HepG2 (cell line): Measurements from ENCODE around the gene PLAC9. TPM values are rescaled to one million over a fixed set of nuclear protein-coding genes. Genes with fewer than 3 reads are reported as not detected.
A peak's percentile ranks its signal among the peaks of the same experiment; 100 is the strongest.

ENCODE experiments used
- ATAC-seq: fragments of 200-7000 bp; cut with Tn5 transposase; 3 replicates; pipeline ENCODE4 v1.9.1; 2020; ENCODE audit warnings: mild to moderate bottlenecking, moderate library complexity
- BruUV-seq: library from RNA; stranded (reverse); fragments of 400-500 nt; replicated peaks from 2 replicates; lab custom pipeline; 2021; lab: Mats Ljungman, UMichigan
- CTCF ChIA-PET: fragments of 300-600 bp; formaldehyde crosslinking; extraction: SDS; loops from one replicate; lab custom pipeline; 2021; ENCODE audit warnings: low total read pairs, inconsistent platforms, low intra/inter-chr PET ratio; lab: Yijun Ruan, JAX
- POLR2A ChIA-PET: fragments of 350-600 bp; sonication (Branson Sonifier 250); formaldehyde crosslinking; loops from one replicate; lab custom pipeline; 2020; ENCODE audit warnings: antibody characterized with exemption, inconsistent platforms; lab: Yijun Ruan, JAX
- DNase-seq: peaks from one replicate; pipeline ENCODE4 v3.0.0-alpha.2; 2015; ENCODE audit warnings: low spot score
- FAIRE-seq: peaks from 3 replicates; lab custom pipeline; 2011; peaks lifted over from hg19 to GRCh38; lab: Jason Lieb, UNC
- H2AFZ ChIP-seq: one replicate; pipeline ENCODE4 v1.6.1; 2011; ENCODE audit warnings: low read length, inconsistent platforms
- H3K27ac ChIP-seq: fragments of 300-600 bp; 3 replicates; pipeline ENCODE4 v1.8.0; 2011; ENCODE audit warnings: mixed run types, mild to moderate bottlenecking, mixed read lengths, low read length, inconsistent platforms; ENCODE audit not compliant: insufficient read depth; ENCODE audit errors: extremely low read length
- H3K27me3 ChIP-seq, 2 experiments: fragments of 200-600 bp in 1 of 2; 2 replicates in 1 of 2; 3 replicates in 1 of 2; pipeline versions ENCODE4 v1.6.0 to v1.8.0; 2011; ENCODE audit warnings: low read length in 2 of 2, mild to moderate bottlenecking in 2 of 2, moderate library complexity in 2 of 2, inconsistent platforms in 1 of 2; ENCODE audit not compliant: insufficient read depth in 2 of 2, control insufficient read depth in 1 of 2
- H3K36me3 ChIP-seq, 2 experiments: fragments of 200-600 bp in 1 of 2; replicated peaks in 1 of 2; 2 replicates in 1 of 2; 3 replicates in 1 of 2; pipeline versions ENCODE4 v1.5.1 to v1.8.0; 2011; ENCODE audit warnings: low read length in 2 of 2, inconsistent platforms in 1 of 2; ENCODE audit not compliant: insufficient read depth in 2 of 2, control insufficient read depth in 1 of 2
- H3K4me1 ChIP-seq: 2 replicates; pipeline ENCODE4 v1.5.1; 2012; ENCODE audit warnings: low read length, inconsistent platforms; ENCODE audit not compliant: insufficient read depth
- H3K4me2 ChIP-seq: 2 replicates; pipeline ENCODE4 v1.6.0; 2011; ENCODE audit warnings: low read depth, low read length, inconsistent platforms
- H3K4me3 ChIP-seq, 3 experiments: fragments of 200-600 bp in 1 of 3; sonication (generic), shearing (Covaris generic) in 1 of 3; replicated peaks in 1 of 3; 2 replicates each; pipeline ENCODE4 v1.5.1; 2011 to 2016; ENCODE audit warnings: low read length in 3 of 3, inconsistent platforms in 2 of 3, low read depth in 2 of 3, mild to moderate bottlenecking in 2 of 3, control low read depth in 1 of 3, mixed read lengths in 1 of 3; ENCODE audit not compliant: insufficient read depth in 1 of 3
- H3K79me2 ChIP-seq: one replicate; pipeline ENCODE4 v1.6.1; 2011; ENCODE audit warnings: low read length, inconsistent platforms; ENCODE audit not compliant: insufficient read depth
- H3K9ac ChIP-seq: 2 replicates; pipeline ENCODE4 v1.6.0; 2011; ENCODE audit warnings: mild to moderate bottlenecking, low read depth, low read length, inconsistent platforms; ENCODE audit not compliant: insufficient read depth
- H3K9me3 ChIP-seq: 2 replicates; pipeline ENCODE4 v1.5.1; 2012; ENCODE audit warnings: mild to moderate bottlenecking, low read length
- H4K20me1 ChIP-seq: 2 replicates; pipeline ENCODE4 v1.6.0; 2011; ENCODE audit warnings: inconsistent platforms, mild to moderate bottlenecking, low read length, moderate library complexity; ENCODE audit not compliant: insufficient read depth
- CEBPB ChIP-seq: IDR thresholded peaks from 2 replicates; pipeline ENCODE4 v1.6.1; 2011; ENCODE audit warnings: low read depth, low read length, improper control_type of control experiment, borderline replicate concordance
- CENPT ChIP-seq: sonication (generic); formaldehyde crosslinking; IDR thresholded peaks from 2 replicates; pipeline ENCODE4 v1.8.0; 2022; ENCODE audit warnings: low read depth, mild to moderate bottlenecking, moderate library complexity, missing genetic modification reagents
- CHD4 ChIP-seq: fragments of 200-600 bp; sonication (generic); IDR thresholded peaks from 2 replicates; pipeline ENCODE4 v1.7.0; 2017; ENCODE audit warnings: mild to moderate bottlenecking, low read length, borderline replicate concordance
- GATAD2A ChIP-seq: IDR thresholded peaks from 2 replicates; pipeline ENCODE4 v1.6.1; 2016
- HNF4G ChIP-seq, 2 experiments: sonication (generic) in 1 of 2; formaldehyde crosslinking in 1 of 2; IDR thresholded peaks; 2 replicates each; pipeline versions ENCODE4 v1.4.0 to v1.6.1; 2011 to 2020; ENCODE audit warnings: borderline replicate concordance in 2 of 2, low read depth in 2 of 2, mild to moderate bottlenecking in 2 of 2, low read length in 1 of 2, missing genetic modification reagents in 1 of 2, moderate library complexity in 1 of 2
- ISL2 ChIP-seq: sonication (generic); formaldehyde crosslinking; IDR thresholded peaks from 2 replicates; pipeline ENCODE4 v1.5.0; 2020; ENCODE audit warnings: missing genetic modification reagents
- MED1 ChIP-seq: sonication (generic); formaldehyde crosslinking; IDR thresholded peaks from 2 replicates; pipeline ENCODE4 v1.4.0; 2020; ENCODE audit warnings: missing genetic modification reagents
- NCOA2 ChIP-seq: sonication (generic); formaldehyde crosslinking; IDR thresholded peaks from 2 replicates; pipeline ENCODE4 v1.8.0; 2022; ENCODE audit warnings: inconsistent platforms
- NR2F6 ChIP-seq, 2 experiments: IDR thresholded peaks; 2 replicates each; pipeline ENCODE4 v1.6.1; 2016; ENCODE audit warnings: antibody characterized with exemption in 1 of 2, mild to moderate bottlenecking in 1 of 2
- PITX1 ChIP-seq: sonication (generic); formaldehyde crosslinking; IDR thresholded peaks from 2 replicates; pipeline ENCODE4 v1.5.1; 2020; ENCODE audit warnings: mild to moderate bottlenecking, missing genetic modification reagents
- PPARG ChIP-seq: conservative IDR thresholded peaks from 2 replicates; pipeline ENCODE4 v1.6.1; 2016; ENCODE audit warnings: missing biosample characterization, missing genetic modification reagents
- RELA ChIP-seq: sonication (generic); formaldehyde crosslinking; IDR thresholded peaks from 2 replicates; pipeline ENCODE4 v1.4.0; 2020; ENCODE audit warnings: missing genetic modification reagents
- SOX5 ChIP-seq: IDR thresholded peaks from 2 replicates; pipeline ENCODE4 v1.6.1; 2016; ENCODE audit warnings: borderline replicate concordance
- TBX2 ChIP-seq: sonication (generic); formaldehyde crosslinking; IDR thresholded peaks from 2 replicates; pipeline ENCODE4 v1.5.0; 2020; ENCODE audit warnings: missing genetic modification reagents, mild to moderate bottlenecking, borderline replicate concordance
- ZNF235 ChIP-seq: sonication (generic); formaldehyde crosslinking; IDR thresholded peaks from 2 replicates; pipeline ENCODE4 v1.8.1; 2023; ENCODE audit warnings: mild to moderate bottlenecking, missing genetic modification reagents, borderline replicate concordance
- WGBS: methylation state at CpG from one replicate; pipeline ENCODE4 v1.1.6; 2017; ENCODE audit warnings: low lambda C conversion rate; 5-methylcytosine and 5-hydroxymethylcytosine counted together
- in situ Hi-C: cut with HindIII; loops from 2 replicates; pipeline ENCODE4 v1.10.0; 2017; ENCODE audit warnings: low pct_unique_long_range_greater_than_20kb; ENCODE audit not compliant: extremely low pct_ligation_motif_present
- intact Hi-C: fragments of 100-400 bp; cut with micrococcal nuclease; formaldehyde crosslinking; loops from one replicate; pipeline ENCODE4 v1.10.0; 2022; ENCODE audit not compliant: unreplicated experiment
- polyA plus RNA-seq, 8 experiments: library from polyadenylated mRNA; depleted of rRNA in 3 of 8; stranded (reverse) in 7 of 8; unstranded in 1 of 8; fragments of >200 nt; fragmentation: Illumina TruSeq in 4 of 8; extraction: Trizol in 4 of 8; gene quantifications; 2 replicates each; pipeline versions ENCODE4 v1.2.1 to v1.2.3, GENCODE V29; 2011 to 2016; ENCODE audit warnings: low read depth in 4 of 8, missing spikeins in 1 of 8, mixed read lengths in 1 of 8; ENCODE audit not compliant: insufficient read depth in 1 of 8
- total RNA-seq, 5 experiments: library from RNA; depleted of rRNA; stranded (reverse); fragments of >200 nt; fragmentation: Illumina TruSeq; extraction: Trizol; gene quantifications; 2 replicates each; pipeline ENCODE4 v1.2.3, GENCODE V29; 2016; ENCODE audit warnings: low read depth in 1 of 5
- TF ChIP-seq, protein P1 (sequence below): sonication (generic); formaldehyde crosslinking; IDR thresholded peaks from 2 replicates; pipeline ENCODE4 v1.8.0; 2022; ENCODE audit warnings: missing genetic modification reagents, mild to moderate bottlenecking, borderline replicate concordance
- TF ChIP-seq, protein P2 (sequence below): IDR thresholded peaks from 2 replicates; pipeline ENCODE4 v1.6.1; 2016; ENCODE audit warnings: low read depth, missing genetic modification reagents, missing compliant biosample characterization

The PLAC9 gene
- total and polyA plus RNA-seq, 2 of the 13 experiments (the other 11 are each of a cell fraction or from before 2014, with no cell fraction given), result not detected

DNA sequence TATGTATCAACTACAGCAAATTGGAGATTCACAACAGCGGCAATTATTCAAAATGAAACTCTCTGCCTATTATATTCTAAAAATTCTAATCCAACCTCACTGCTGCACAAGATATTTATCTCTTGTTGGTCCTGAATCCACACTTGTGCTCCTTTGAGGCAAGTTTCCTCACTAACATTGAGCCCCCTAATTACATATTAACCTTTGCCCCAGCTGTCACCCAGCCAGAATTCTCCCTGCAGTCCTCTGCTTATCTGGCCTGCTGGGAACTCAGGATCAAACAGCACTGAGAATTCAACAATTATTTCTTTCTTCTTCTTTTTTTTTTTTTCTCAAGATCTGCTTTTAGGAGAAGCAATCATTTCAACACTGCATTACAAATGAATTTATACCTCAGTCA lies 21.5 kb upstream of the PLAC9 start:
- ATAC-seq (peak; percentile 67), DNase-seq (peak; percentile 81), FAIRE-seq (peak; percentile 36)
- in situ Hi-C loops (no loop called here), intact Hi-C loops (loop anchor here (2.0 kb wide), 1 partner anchor 32 kb away; the partner anchor contains the start of gene TMEM254)
- Histone ChIP-seq H3K9ac (peak overlapping the region; percentile 59), H2AFZ (no peak overlapping the region), H3K4me1 (peaks cover 39% of the 10 kb centered on the region), H3K4me2 (peak overlapping the region; percentile 88), H3K4me3 (peak overlapping the region; percentile 50 to 68 (median 54)), H3K27ac (peak overlapping the region; percentile 65), H3K36me3 (no peaks in the 10 kb centered on the region), H3K79me2 (no peaks in the 10 kb centered on the region), H4K20me1 (no peaks in the 10 kb centered on the region), H3K9me3 (no peaks in the 10 kb centered on the region), H3K27me3 (no peaks in the 10 kb centered on the region)
- no TSS peak for BruUV-seq
- CTCF ChIA-PET, result no interaction called here
- POLR2A ChIA-PET, result interaction anchor here (1.1 to 1.7 kb wide), 3 partner anchors 32 to 387 kb away, joined by 3 to 11 read pairs (median 5); partner anchors contain the start of gene ANXA11
- 18% methylated on average over 1 of the region's 1 CpG for WGBS
- TF ChIP-seq PPARG, result peak; percentile 95
- 0 out of 2 replicates have a peak, but pooled peaks have one; percentile 22 for TF ChIP-seq SOX5
- TF ChIP-seq HNF4G (IDR thresholded peaks at IDR 0.05; ENCODE audit: borderline replicate concordance, low read depth, low read length), result peak; percentile 21; the same call in 1 of the 2 replicates
- no peak for TF ChIP-seq HNF4G (CRISPR knock-in tag; IDR thresholded peaks at IDR 0.05; ENCODE audit: borderline replicate concordance, low read depth)
- peak; percentile 35; the same call in 1 of the 2 replicates for TF ChIP-seq TBX2 (CRISPR knock-in tag)
- TF ChIP-seq ISL2 (CRISPR knock-in tag), result peak; percentile 41; the same call in 1 of the 2 replicates
- no peak for TF ChIP-seq ZNF235
- TF ChIP-seq CEBPB, result no peak
- no peak for TF ChIP-seq RELA (CRISPR knock-in tag)
- TF ChIP-seq CENPT (CRISPR knock-in tag), result no peak
- TF ChIP-seq NR2F6 (IDR thresholded peaks at IDR 0.05), result peak; percentile 71
- peak; percentile 64 for TF ChIP-seq NR2F6 (CRISPR knock-in tag; IDR thresholded peaks at IDR 0.05)
- TF ChIP-seq PITX1, result 0 out of 2 replicates have a peak, but pooled peaks have one; percentile 4
- peak; percentile 50; the same call in 1 of the 2 replicates for TF ChIP-seq NCOA2 (CRISPR knock-in tag)
- TF ChIP-seq CHD4, result peak; percentile 60; the same call in 1 of the 2 replicates
- 0 out of 2 replicates have a peak, but pooled peaks have one; percentile 27 for TF ChIP-seq MED1 (CRISPR knock-in tag)
- TF ChIP-seq GATAD2A (CRISPR knock-in tag), result peak; percentile 59
- TF ChIP-seq, protein P1, sequence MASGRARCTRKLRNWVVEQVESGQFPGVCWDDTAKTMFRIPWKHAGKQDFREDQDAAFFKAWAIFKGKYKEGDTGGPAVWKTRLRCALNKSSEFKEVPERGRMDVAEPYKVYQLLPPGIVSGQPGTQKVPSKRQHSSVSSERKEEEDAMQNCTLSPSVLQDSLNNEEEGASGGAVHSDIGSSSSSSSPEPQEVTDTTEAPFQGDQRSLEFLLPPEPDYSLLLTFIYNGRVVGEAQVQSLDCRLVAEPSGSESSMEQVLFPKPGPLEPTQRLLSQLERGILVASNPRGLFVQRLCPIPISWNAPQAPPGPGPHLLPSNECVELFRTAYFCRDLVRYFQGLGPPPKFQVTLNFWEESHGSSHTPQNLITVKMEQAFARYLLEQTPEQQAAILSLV (CRISPR knock-in tag), result no peak
- TF ChIP-seq, protein P2, sequence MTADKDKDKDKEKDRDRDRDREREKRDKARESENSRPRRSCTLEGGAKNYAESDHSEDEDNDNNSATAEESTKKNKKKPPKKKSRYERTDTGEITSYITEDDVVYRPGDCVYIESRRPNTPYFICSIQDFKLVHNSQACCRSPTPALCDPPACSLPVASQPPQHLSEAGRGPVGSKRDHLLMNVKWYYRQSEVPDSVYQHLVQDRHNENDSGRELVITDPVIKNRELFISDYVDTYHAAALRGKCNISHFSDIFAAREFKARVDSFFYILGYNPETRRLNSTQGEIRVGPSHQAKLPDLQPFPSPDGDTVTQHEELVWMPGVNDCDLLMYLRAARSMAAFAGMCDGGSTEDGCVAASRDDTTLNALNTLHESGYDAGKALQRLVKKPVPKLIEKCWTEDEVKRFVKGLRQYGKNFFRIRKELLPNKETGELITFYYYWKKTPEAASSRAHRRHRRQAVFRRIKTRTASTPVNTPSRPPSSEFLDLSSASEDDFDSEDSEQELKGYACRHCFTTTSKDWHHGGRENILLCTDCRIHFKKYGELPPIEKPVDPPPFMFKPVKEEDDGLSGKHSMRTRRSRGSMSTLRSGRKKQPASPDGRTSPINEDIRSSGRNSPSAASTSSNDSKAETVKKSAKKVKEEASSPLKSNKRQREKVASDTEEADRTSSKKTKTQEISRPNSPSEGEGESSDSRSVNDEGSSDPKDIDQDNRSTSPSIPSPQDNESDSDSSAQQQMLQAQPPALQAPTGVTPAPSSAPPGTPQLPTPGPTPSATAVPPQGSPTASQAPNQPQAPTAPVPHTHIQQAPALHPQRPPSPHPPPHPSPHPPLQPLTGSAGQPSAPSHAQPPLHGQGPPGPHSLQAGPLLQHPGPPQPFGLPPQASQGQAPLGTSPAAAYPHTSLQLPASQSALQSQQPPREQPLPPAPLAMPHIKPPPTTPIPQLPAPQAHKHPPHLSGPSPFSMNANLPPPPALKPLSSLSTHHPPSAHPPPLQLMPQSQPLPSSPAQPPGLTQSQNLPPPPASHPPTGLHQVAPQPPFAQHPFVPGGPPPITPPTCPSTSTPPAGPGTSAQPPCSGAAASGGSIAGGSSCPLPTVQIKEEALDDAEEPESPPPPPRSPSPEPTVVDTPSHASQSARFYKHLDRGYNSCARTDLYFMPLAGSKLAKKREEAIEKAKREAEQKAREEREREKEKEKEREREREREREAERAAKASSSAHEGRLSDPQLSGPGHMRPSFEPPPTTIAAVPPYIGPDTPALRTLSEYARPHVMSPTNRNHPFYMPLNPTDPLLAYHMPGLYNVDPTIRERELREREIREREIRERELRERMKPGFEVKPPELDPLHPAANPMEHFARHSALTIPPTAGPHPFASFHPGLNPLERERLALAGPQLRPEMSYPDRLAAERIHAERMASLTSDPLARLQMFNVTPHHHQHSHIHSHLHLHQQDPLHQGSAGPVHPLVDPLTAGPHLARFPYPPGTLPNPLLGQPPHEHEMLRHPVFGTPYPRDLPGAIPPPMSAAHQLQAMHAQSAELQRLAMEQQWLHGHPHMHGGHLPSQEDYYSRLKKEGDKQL, result 0 out of 2 replicates have a peak, but pooled peaks have one; percentile 20
